HEK293 (cell line): Measurements from ENCODE around the gene VIPR2.

Source experiments
- CTCF ChIA-PET: fragments of 350-600 bp; formaldehyde crosslinking; extraction: SDS; loops from one replicate; lab custom pipeline; 2021; ENCODE audit warnings: antibody characterized with exemption; lab: Yijun Ruan, JAX
- POLR2A ChIA-PET: fragments of 300-600 bp; formaldehyde crosslinking; extraction: SDS; loops from one replicate; lab custom pipeline; 2020; ENCODE audit warnings: antibody characterized with exemption, inconsistent platforms; lab: Yijun Ruan, JAX
- H3K27ac ChIP-seq: fragments of 200-500 bp; sonication (Bioruptor generic); 2 replicates; pipeline ENCODE4 v1.5.1; 2014; ENCODE audit warnings: low read depth, low read length, control low read depth, inconsistent platforms; ENCODE audit errors: extremely low read depth
- H3K36me3 ChIP-seq, 2 experiments: fragments of 200-500 bp in 1 of 2; sonication (Bioruptor generic) in 1 of 2; 1 replicate in 1 of 2; 2 replicates in 1 of 2; pipeline ENCODE4 v1.5.1; 2014 to 2017; ENCODE audit warnings: inconsistent platforms in 2 of 2, low read length in 2 of 2; ENCODE audit not compliant: control insufficient read depth in 2 of 2, insufficient read depth in 1 of 2
- H3K4me1 ChIP-seq: fragments of 200-500 bp; sonication (Bioruptor generic); 2 replicates; pipeline ENCODE4 v1.5.1; 2014; ENCODE audit warnings: mild to moderate bottlenecking, low read length, inconsistent platforms; ENCODE audit not compliant: control insufficient read depth, insufficient read depth
- H3K4me3 ChIP-seq: 2 replicates; pipeline ENCODE4 v1.5.1; 2011; ENCODE audit warnings: low read depth, mild to moderate bottlenecking, control low read depth, low read length, moderate library complexity
- H3K9me3 ChIP-seq: fragments of 200-500 bp; sonication (Bioruptor generic); 2 replicates; pipeline ENCODE4 v1.5.1; 2014; ENCODE audit warnings: low read depth, low read length, inconsistent platforms; ENCODE audit not compliant: control insufficient read depth, insufficient read depth
- BCL11B ChIP-seq: fragments of 450-650 bp; formaldehyde crosslinking; IDR thresholded peaks from 2 replicates; pipeline ENCODE4 v1.5.1; 2016; ENCODE audit warnings: low read depth, missing biosample characterization, missing genetic modification characterization
- FEZF1 ChIP-seq: fragments of 450-650 bp; formaldehyde crosslinking; IDR thresholded peaks from 2 replicates; pipeline ENCODE4 v1.5.1; 2016; ENCODE audit warnings: missing biosample characterization, missing genetic modification characterization
- MZF1 ChIP-seq: fragments of 450-650 bp; formaldehyde crosslinking; IDR thresholded peaks from 2 replicates; pipeline ENCODE4 v1.5.1; 2017; ENCODE audit warnings: missing biosample characterization, missing genetic modification characterization, borderline replicate concordance
- ZBTB17 ChIP-seq: fragments of 450-650 bp; formaldehyde crosslinking; IDR thresholded peaks from 2 replicates; pipeline ENCODE4 v1.5.1; 2016; ENCODE audit warnings: missing biosample characterization, missing genetic modification characterization
- ZBTB48 ChIP-seq: fragments of 450-650 bp; formaldehyde crosslinking; IDR thresholded peaks from 2 replicates; pipeline ENCODE4 v1.5.1; 2016; ENCODE audit warnings: missing biosample characterization, missing genetic modification characterization
- ZFP41 ChIP-seq: fragments of 450-650 bp; formaldehyde crosslinking; IDR thresholded peaks from 2 replicates; pipeline ENCODE4 v1.5.1; 2016; ENCODE audit warnings: missing biosample characterization, missing genetic modification characterization, borderline replicate concordance
- ZNF133 ChIP-seq: fragments of 450-650 bp; formaldehyde crosslinking; IDR thresholded peaks from 2 replicates; pipeline ENCODE4 v1.5.1; 2016; ENCODE audit warnings: missing biosample characterization, missing genetic modification characterization
- ZNF266 ChIP-seq: fragments of 450-650 bp; formaldehyde crosslinking; IDR thresholded peaks from 2 replicates; pipeline ENCODE4 v1.5.1; 2016; ENCODE audit warnings: missing biosample characterization, missing genetic modification characterization, low read depth
- ZNF274 ChIP-seq, 2 experiments: fragments of 200-500 bp in 1 of 2; fragments of 450-650 bp in 1 of 2; sonication (Bioruptor generic) in 1 of 2; formaldehyde crosslinking in 1 of 2; IDR thresholded peaks; 2 replicates each; pipeline versions ENCODE4 v1.5.1 to v1.6.1; 2014 to 2016; ENCODE audit warnings: borderline replicate concordance in 1 of 2, inconsistent platforms in 1 of 2, low read length in 1 of 2, missing biosample characterization in 1 of 2, missing genetic modification characterization in 1 of 2
- ZNF324 ChIP-seq: fragments of 450-650 bp; formaldehyde crosslinking; IDR thresholded peaks from 2 replicates; pipeline ENCODE4 v1.5.1; 2016; ENCODE audit warnings: missing biosample characterization, missing genetic modification characterization
- ZNF423 ChIP-seq: fragments of 450-650 bp; formaldehyde crosslinking; IDR thresholded peaks from 2 replicates; pipeline ENCODE4 v1.5.1; 2016; ENCODE audit warnings: missing biosample characterization, missing genetic modification characterization
- ZNF514 ChIP-seq: fragments of 450-650 bp; formaldehyde crosslinking; IDR thresholded peaks from 2 replicates; pipeline ENCODE4 v1.5.1; 2016; ENCODE audit warnings: missing biosample characterization, missing genetic modification characterization
- ZNF792 ChIP-seq: fragments of 450-650 bp; formaldehyde crosslinking; IDR thresholded peaks from 2 replicates; pipeline ENCODE4 v1.5.1; 2016; ENCODE audit warnings: missing biosample characterization, missing genetic modification characterization
- TF ChIP-seq, protein P1 (sequence below): fragments of 450-650 bp; formaldehyde crosslinking; IDR thresholded peaks from 2 replicates; pipeline ENCODE4 v1.5.1; 2016; ENCODE audit warnings: missing biosample characterization, missing genetic modification characterization
- TF ChIP-seq, protein P2 (sequence below): fragments of 450-650 bp; formaldehyde crosslinking; IDR thresholded peaks from 2 replicates; pipeline ENCODE4 v1.5.1; 2017; ENCODE audit warnings: missing biosample characterization, missing genetic modification characterization
- TF ChIP-seq, protein P3 (sequence below): fragments of 450-650 bp; IDR thresholded peaks from 2 replicates; pipeline ENCODE4 v1.5.1; 2018; ENCODE audit warnings: missing biosample characterization, missing genetic modification characterization
- TF ChIP-seq, protein P4 (sequence below): fragments of 450-650 bp; formaldehyde crosslinking; IDR thresholded peaks from 2 replicates; pipeline ENCODE4 v1.5.1; 2016; ENCODE audit warnings: missing biosample characterization, missing genetic modification characterization
- TF ChIP-seq, protein P5 (sequence below): fragments of 450-650 bp; formaldehyde crosslinking; IDR thresholded peaks from 2 replicates; pipeline ENCODE4 v1.5.1; 2016; ENCODE audit warnings: missing biosample characterization, missing genetic modification characterization
- TF ChIP-seq, protein P6 (sequence below): fragments of 450-650 bp; formaldehyde crosslinking; IDR thresholded peaks from 2 replicates; pipeline ENCODE4 v1.5.1; 2017; ENCODE audit warnings: missing biosample characterization, missing genetic modification characterization
- TF ChIP-seq, protein P7 (sequence below): fragments of 450-650 bp; formaldehyde crosslinking; IDR thresholded peaks from 2 replicates; pipeline ENCODE4 v1.5.1; 2016; ENCODE audit warnings: missing biosample characterization, missing genetic modification characterization

The VIPR2 gene

DNA sequence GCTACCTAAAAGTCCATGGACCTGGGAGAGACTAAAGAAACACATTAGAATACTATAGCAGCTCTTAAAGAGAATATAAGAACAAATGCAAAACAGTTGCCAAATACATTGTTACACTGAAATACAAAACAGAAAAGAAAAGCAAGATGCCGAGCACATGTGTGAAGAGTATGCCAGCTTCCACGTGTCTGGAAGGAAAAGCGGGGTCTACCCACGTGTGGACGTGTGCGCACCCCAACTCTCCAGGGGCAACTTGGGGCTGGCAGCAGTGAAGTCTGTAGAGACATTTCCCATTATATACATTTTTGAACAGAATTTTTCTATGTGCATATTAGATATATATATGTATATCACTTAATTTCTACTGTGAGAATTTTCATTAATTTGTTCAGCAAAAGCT lies 6.2 kb downstream of the VIPR2 start (continued):
- TF ChIP-seq, protein P1, sequence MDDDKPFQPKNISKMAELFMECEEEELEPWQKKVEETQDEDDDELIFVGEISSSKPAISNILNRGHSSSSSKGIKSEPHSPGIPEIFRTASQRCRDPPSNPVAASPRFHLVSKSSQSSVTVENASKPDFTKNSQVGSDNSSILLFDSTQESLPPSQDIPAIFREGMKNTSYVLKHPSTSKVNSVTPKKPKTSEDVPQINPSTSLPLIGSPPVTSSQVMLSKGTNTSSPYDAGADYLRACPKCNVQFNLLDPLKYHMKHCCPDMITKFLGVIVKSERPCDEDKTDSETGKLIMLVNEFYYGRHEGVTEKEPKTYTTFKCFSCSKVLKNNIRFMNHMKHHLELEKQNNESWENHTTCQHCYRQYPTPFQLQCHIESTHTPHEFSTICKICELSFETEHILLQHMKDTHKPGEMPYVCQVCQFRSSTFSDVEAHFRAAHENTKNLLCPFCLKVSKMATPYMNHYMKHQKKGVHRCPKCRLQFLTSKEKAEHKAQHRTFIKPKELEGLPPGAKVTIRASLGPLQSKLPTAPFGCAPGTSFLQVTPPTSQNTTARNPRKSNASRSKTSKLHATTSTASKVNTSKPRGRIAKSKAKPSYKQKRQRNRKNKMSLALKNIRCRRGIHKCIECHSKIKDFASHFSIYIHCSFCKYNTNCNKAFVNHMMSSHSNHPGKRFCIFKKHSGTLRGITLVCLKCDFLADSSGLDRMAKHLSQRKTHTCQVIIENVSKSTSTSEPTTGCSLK (tag by site-specific recombination), result no peak
- TF ChIP-seq ZNF274 (IDR thresholded peaks at IDR 0.05; ENCODE audit: low read length) (no peak), ZNF274 (tag by site-specific recombination; IDR thresholded peaks at IDR 0.05; ENCODE audit: borderline replicate concordance) (no peak), ZNF266 (no peak), ZBTB17 (tag by site-specific recombination) (no peak), ZNF792 (tag by site-specific recombination) (no peak)
- TF ChIP-seq, protein P2, sequence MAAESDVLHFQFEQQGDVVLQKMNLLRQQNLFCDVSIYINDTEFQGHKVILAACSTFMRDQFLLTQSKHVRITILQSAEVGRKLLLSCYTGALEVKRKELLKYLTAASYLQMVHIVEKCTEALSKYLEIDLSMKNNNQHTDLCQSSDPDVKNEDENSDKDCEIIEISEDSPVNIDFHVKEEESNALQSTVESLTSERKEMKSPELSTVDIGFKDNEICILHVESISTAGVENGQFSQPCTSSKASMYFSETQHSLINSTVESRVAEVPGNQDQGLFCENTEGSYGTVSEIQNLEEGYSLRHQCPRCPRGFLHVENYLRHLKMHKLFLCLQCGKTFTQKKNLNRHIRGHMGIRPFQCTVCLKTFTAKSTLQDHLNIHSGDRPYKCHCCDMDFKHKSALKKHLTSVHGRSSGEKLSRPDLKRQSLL (tag by site-specific recombination), result no peak

DNA sequence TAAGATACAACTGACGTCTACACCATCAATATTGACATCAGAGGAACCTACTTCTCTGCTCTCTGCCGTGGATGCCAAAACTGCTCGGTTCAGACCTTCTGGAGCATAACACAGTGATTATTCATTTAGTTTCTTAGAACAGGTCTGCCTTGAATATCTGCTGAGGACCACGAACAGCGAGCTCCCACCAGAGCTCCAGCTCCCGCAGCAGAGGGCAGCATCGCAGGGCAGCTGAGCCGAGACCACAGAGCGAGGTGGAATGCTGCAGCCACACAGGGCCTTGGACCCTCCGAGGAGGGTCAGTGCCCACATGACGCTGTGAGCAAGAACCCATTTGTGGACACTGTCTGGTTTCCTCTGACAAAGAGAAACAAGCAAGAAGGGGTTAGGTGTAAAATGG lies 6.8 kb downstream of the VIPR2 start:
- POLR2A ChIA-PET, result no interaction called here
- no peaks in the 10 kb centered on the region for H3K36me3 ChIP-seq

DNA sequence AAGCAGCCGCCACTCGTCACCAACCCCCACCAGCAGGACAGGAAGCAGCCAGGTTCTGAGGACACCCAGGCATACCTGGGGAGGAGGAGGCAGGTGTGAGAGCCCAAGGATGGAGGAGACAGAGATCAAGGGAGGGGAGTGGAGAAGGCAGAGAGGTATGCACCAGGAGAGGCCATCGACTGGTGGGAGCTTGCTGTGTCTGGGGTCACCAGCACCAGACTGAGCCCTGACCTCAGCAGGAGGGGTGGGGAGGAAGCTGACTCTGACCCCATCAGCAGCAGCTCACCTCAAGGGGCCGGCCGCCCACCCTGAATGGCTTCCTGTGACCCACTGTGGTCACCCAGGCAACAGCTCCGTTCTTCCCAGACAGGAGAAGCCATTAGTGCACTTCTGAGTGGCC lies 7.8 kb downstream of the VIPR2 start:
- Histone ChIP-seq H3K4me3 (no peak overlapping the region), H3K36me3 (no peaks in the 10 kb centered on the region), H3K27ac (no peak overlapping the region), H3K9me3 (no peaks in the 10 kb centered on the region), H3K4me1 (no peaks in the 10 kb centered on the region)
- POLR2A ChIA-PET, result no interaction called here
- CTCF ChIA-PET, result no interaction called here
- TF ChIP-seq ZNF274 (IDR thresholded peaks at IDR 0.05; ENCODE audit: low read length), result no peak
- TF ChIP-seq ZNF274 (tag by site-specific recombination; IDR thresholded peaks at IDR 0.05; ENCODE audit: borderline replicate concordance), result no peak
- TF ChIP-seq FEZF1 (tag by site-specific recombination), result no peak
- TF ChIP-seq, protein P3, sequence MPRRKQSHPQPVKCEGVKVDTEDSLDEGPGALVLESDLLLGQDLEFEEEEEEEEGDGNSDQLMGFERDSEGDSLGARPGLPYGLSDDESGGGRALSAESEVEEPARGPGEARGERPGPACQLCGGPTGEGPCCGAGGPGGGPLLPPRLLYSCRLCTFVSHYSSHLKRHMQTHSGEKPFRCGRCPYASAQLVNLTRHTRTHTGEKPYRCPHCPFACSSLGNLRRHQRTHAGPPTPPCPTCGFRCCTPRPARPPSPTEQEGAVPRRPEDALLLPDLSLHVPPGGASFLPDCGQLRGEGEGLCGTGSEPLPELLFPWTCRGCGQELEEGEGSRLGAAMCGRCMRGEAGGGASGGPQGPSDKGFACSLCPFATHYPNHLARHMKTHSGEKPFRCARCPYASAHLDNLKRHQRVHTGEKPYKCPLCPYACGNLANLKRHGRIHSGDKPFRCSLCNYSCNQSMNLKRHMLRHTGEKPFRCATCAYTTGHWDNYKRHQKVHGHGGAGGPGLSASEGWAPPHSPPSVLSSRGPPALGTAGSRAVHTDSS (tag by site-specific recombination), result no peak
- no peak for TF ChIP-seq ZNF133 (tag by site-specific recombination)
- TF ChIP-seq ZBTB48 (tag by site-specific recombination), result no peak
- no peak for TF ChIP-seq ZFP41 (tag by site-specific recombination)
- TF ChIP-seq, protein P4, sequence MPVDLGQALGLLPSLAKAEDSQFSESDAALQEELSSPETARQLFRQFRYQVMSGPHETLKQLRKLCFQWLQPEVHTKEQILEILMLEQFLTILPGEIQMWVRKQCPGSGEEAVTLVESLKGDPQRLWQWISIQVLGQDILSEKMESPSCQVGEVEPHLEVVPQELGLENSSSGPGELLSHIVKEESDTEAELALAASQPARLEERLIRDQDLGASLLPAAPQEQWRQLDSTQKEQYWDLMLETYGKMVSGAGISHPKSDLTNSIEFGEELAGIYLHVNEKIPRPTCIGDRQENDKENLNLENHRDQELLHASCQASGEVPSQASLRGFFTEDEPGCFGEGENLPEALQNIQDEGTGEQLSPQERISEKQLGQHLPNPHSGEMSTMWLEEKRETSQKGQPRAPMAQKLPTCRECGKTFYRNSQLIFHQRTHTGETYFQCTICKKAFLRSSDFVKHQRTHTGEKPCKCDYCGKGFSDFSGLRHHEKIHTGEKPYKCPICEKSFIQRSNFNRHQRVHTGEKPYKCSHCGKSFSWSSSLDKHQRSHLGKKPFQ (tag by site-specific recombination), result no peak
- TF ChIP-seq MZF1 (tag by site-specific recombination), result no peak
- TF ChIP-seq, protein P5, sequence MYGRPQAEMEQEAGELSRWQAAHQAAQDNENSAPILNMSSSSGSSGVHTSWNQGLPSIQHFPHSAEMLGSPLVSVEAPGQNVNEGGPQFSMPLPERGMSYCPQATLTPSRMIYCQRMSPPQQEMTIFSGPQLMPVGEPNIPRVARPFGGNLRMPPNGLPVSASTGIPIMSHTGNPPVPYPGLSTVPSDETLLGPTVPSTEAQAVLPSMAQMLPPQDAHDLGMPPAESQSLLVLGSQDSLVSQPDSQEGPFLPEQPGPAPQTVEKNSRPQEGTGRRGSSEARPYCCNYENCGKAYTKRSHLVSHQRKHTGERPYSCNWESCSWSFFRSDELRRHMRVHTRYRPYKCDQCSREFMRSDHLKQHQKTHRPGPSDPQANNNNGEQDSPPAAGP (tag by site-specific recombination), result no peak
- TF ChIP-seq ZNF324 (tag by site-specific recombination), result no peak
- no peak for TF ChIP-seq BCL11B (tag by site-specific recombination)
- TF ChIP-seq, protein P6, sequence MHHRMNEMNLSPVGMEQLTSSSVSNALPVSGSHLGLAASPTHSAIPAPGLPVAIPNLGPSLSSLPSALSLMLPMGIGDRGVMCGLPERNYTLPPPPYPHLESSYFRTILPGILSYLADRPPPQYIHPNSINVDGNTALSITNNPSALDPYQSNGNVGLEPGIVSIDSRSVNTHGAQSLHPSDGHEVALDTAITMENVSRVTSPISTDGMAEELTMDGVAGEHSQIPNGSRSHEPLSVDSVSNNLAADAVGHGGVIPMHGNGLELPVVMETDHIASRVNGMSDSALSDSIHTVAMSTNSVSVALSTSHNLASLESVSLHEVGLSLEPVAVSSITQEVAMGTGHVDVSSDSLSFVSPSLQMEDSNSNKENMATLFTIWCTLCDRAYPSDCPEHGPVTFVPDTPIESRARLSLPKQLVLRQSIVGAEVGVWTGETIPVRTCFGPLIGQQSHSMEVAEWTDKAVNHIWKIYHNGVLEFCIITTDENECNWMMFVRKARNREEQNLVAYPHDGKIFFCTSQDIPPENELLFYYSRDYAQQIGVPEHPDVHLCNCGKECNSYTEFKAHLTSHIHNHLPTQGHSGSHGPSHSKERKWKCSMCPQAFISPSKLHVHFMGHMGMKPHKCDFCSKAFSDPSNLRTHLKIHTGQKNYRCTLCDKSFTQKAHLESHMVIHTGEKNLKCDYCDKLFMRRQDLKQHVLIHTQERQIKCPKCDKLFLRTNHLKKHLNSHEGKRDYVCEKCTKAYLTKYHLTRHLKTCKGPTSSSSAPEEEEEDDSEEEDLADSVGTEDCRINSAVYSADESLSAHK, result no peak
- TF ChIP-seq ZNF514 (tag by site-specific recombination), result no peak

More for the DNA sequence above, 6.8 kb downstream of the VIPR2 start:
- Histone ChIP-seq H3K4me3 (no peak overlapping the region), H3K9me3 (no peaks in the 10 kb centered on the region), H3K4me1 (no peaks in the 10 kb centered on the region), H3K27ac (no peak overlapping the region)
- TF ChIP-seq, protein P7, sequence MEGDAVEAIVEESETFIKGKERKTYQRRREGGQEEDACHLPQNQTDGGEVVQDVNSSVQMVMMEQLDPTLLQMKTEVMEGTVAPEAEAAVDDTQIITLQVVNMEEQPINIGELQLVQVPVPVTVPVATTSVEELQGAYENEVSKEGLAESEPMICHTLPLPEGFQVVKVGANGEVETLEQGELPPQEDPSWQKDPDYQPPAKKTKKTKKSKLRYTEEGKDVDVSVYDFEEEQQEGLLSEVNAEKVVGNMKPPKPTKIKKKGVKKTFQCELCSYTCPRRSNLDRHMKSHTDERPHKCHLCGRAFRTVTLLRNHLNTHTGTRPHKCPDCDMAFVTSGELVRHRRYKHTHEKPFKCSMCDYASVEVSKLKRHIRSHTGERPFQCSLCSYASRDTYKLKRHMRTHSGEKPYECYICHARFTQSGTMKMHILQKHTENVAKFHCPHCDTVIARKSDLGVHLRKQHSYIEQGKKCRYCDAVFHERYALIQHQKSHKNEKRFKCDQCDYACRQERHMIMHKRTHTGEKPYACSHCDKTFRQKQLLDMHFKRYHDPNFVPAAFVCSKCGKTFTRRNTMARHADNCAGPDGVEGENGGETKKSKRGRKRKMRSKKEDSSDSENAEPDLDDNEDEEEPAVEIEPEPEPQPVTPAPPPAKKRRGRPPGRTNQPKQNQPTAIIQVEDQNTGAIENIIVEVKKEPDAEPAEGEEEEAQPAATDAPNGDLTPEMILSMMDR (tag by site-specific recombination), result 0 out of 2 replicates have a peak, but pooled peaks have one; percentile 25
- TF ChIP-seq ZNF423 (tag by site-specific recombination), result no peak
- CTCF ChIA-PET, result no interaction called here
